HepG2 (cell line): ENCODE measurements around the gene VPS13C. TPM values are rescaled to one million over a fixed set of nuclear protein-coding genes. Genes with fewer than 3 reads are reported as not detected.
"Not testable (repeated sequence)": the region's sequence is repeated elsewhere in the genome, so short reads cannot be mapped to it uniquely, and the experiment has no call there.

Experiments
- ATAC-seq: fragments of 200-7000 bp; cut with Tn5 transposase; 3 replicates; pipeline ENCODE4 v1.9.1; 2020; ENCODE audit warnings: mild to moderate bottlenecking, moderate library complexity
- BruUV-seq: library from RNA; stranded (reverse); fragments of 400-500 nt; replicated peaks from 2 replicates; lab custom pipeline; 2021; lab: Mats Ljungman, UMichigan
- CTCF ChIA-PET: fragments of 300-600 bp; formaldehyde crosslinking; extraction: SDS; loops from one replicate; lab custom pipeline; 2021; ENCODE audit warnings: low total read pairs, inconsistent platforms, low intra/inter-chr PET ratio; lab: Yijun Ruan, JAX
- POLR2A ChIA-PET: fragments of 350-600 bp; sonication (Branson Sonifier 250); formaldehyde crosslinking; loops from one replicate; lab custom pipeline; 2020; ENCODE audit warnings: antibody characterized with exemption, inconsistent platforms; lab: Yijun Ruan, JAX
- DNase-seq: peaks from one replicate; pipeline ENCODE4 v3.0.0-alpha.2; 2015; ENCODE audit warnings: low spot score
- FAIRE-seq: peaks from 3 replicates; lab custom pipeline; 2011; peaks lifted over from hg19 to GRCh38; lab: Jason Lieb, UNC
- H2AFZ ChIP-seq: one replicate; pipeline ENCODE4 v1.6.1; 2011; ENCODE audit warnings: low read length, inconsistent platforms
- H3K27ac ChIP-seq: fragments of 300-600 bp; 3 replicates; pipeline ENCODE4 v1.8.0; 2011; ENCODE audit warnings: mixed run types, mild to moderate bottlenecking, mixed read lengths, low read length, inconsistent platforms; ENCODE audit not compliant: insufficient read depth; ENCODE audit errors: extremely low read length
- H3K27me3 ChIP-seq, 2 experiments: fragments of 200-600 bp in 1 of 2; 2 replicates in 1 of 2; 3 replicates in 1 of 2; pipeline versions ENCODE4 v1.6.0 to v1.8.0; 2011; ENCODE audit warnings: low read length in 2 of 2, mild to moderate bottlenecking in 2 of 2, moderate library complexity in 2 of 2, inconsistent platforms in 1 of 2; ENCODE audit not compliant: insufficient read depth in 2 of 2, control insufficient read depth in 1 of 2
- H3K36me3 ChIP-seq, 2 experiments: fragments of 200-600 bp in 1 of 2; replicated peaks in 1 of 2; 2 replicates in 1 of 2; 3 replicates in 1 of 2; pipeline versions ENCODE4 v1.5.1 to v1.8.0; 2011; ENCODE audit warnings: low read length in 2 of 2, inconsistent platforms in 1 of 2; ENCODE audit not compliant: insufficient read depth in 2 of 2, control insufficient read depth in 1 of 2
- H3K4me1 ChIP-seq: 2 replicates; pipeline ENCODE4 v1.5.1; 2012; ENCODE audit warnings: low read length, inconsistent platforms; ENCODE audit not compliant: insufficient read depth
- H3K4me2 ChIP-seq: 2 replicates; pipeline ENCODE4 v1.6.0; 2011; ENCODE audit warnings: low read depth, low read length, inconsistent platforms
- H3K4me3 ChIP-seq, 3 experiments: fragments of 200-600 bp in 1 of 3; sonication (generic), shearing (Covaris generic) in 1 of 3; replicated peaks in 1 of 3; 2 replicates each; pipeline ENCODE4 v1.5.1; 2011 to 2016; ENCODE audit warnings: low read length in 3 of 3, inconsistent platforms in 2 of 3, low read depth in 2 of 3, mild to moderate bottlenecking in 2 of 3, control low read depth in 1 of 3, mixed read lengths in 1 of 3; ENCODE audit not compliant: insufficient read depth in 1 of 3
- H3K79me2 ChIP-seq: one replicate; pipeline ENCODE4 v1.6.1; 2011; ENCODE audit warnings: low read length, inconsistent platforms; ENCODE audit not compliant: insufficient read depth
- H3K9ac ChIP-seq: 2 replicates; pipeline ENCODE4 v1.6.0; 2011; ENCODE audit warnings: mild to moderate bottlenecking, low read depth, low read length, inconsistent platforms; ENCODE audit not compliant: insufficient read depth
- H3K9me3 ChIP-seq: 2 replicates; pipeline ENCODE4 v1.5.1; 2012; ENCODE audit warnings: mild to moderate bottlenecking, low read length
- H4K20me1 ChIP-seq: 2 replicates; pipeline ENCODE4 v1.6.0; 2011; ENCODE audit warnings: inconsistent platforms, mild to moderate bottlenecking, low read length, moderate library complexity; ENCODE audit not compliant: insufficient read depth
- FOSL2 ChIP-seq: sonication (generic); formaldehyde crosslinking; IDR thresholded peaks from 2 replicates; pipeline ENCODE4 v1.4.0; 2020; ENCODE audit warnings: missing genetic modification reagents
- MED8 ChIP-seq: sonication (generic); formaldehyde crosslinking; IDR thresholded peaks from 2 replicates; pipeline ENCODE4 v1.8.1; 2023; ENCODE audit warnings: mild to moderate bottlenecking, missing genetic modification reagents; ENCODE audit not compliant: insufficient replicate concordance
- SMC3 ChIP-seq: IDR thresholded peaks from 2 replicates; pipeline ENCODE4 v1.6.1; 2011; ENCODE audit warnings: low read length, improper control_type of control experiment
- TARDBP ChIP-seq: sonication (generic); formaldehyde crosslinking; IDR thresholded peaks from 2 replicates; pipeline ENCODE4 v1.8.0; 2022; ENCODE audit warnings: mild to moderate bottlenecking, missing genetic modification reagents
- ZFP1 ChIP-seq: IDR thresholded peaks from 2 replicates; pipeline ENCODE4 v1.6.1; 2016
- ZNF101 ChIP-seq: sonication (generic); formaldehyde crosslinking; IDR thresholded peaks from 2 replicates; pipeline ENCODE4 v1.4.0; 2020; ENCODE audit warnings: mild to moderate bottlenecking, low read depth, missing genetic modification reagents, borderline replicate concordance
- ZNF17 ChIP-seq: sonication (generic); formaldehyde crosslinking; IDR thresholded peaks from 2 replicates; pipeline ENCODE4 v1.5.0; 2020; ENCODE audit warnings: mild to moderate bottlenecking, missing genetic modification reagents
- ZNF331 ChIP-seq: sonication (generic); formaldehyde crosslinking; IDR thresholded peaks from 2 replicates; pipeline ENCODE4 v1.4.0; 2020; ENCODE audit warnings: missing genetic modification reagents
- ZSCAN25 ChIP-seq: sonication (generic); formaldehyde crosslinking; IDR thresholded peaks from 2 replicates; pipeline ENCODE4 v1.8.0; 2022; ENCODE audit warnings: mild to moderate bottlenecking, missing genetic modification reagents
- WGBS: methylation state at CpG from one replicate; pipeline ENCODE4 v1.1.6; 2017; ENCODE audit warnings: low lambda C conversion rate; 5-methylcytosine and 5-hydroxymethylcytosine counted together
- in situ Hi-C: cut with HindIII; loops from 2 replicates; pipeline ENCODE4 v1.10.0; 2017; ENCODE audit warnings: low pct_unique_long_range_greater_than_20kb; ENCODE audit not compliant: extremely low pct_ligation_motif_present
- intact Hi-C: fragments of 100-400 bp; cut with micrococcal nuclease; formaldehyde crosslinking; loops from one replicate; pipeline ENCODE4 v1.10.0; 2022; ENCODE audit not compliant: unreplicated experiment
- polyA plus RNA-seq, 8 experiments: library from polyadenylated mRNA; depleted of rRNA in 3 of 8; stranded (reverse) in 7 of 8; unstranded in 1 of 8; fragments of >200 nt; fragmentation: Illumina TruSeq in 4 of 8; extraction: Trizol in 4 of 8; gene quantifications; 2 replicates each; pipeline versions ENCODE4 v1.2.1 to v1.2.3, GENCODE V29; 2011 to 2016; ENCODE audit warnings: low read depth in 4 of 8, missing spikeins in 1 of 8, mixed read lengths in 1 of 8; ENCODE audit not compliant: insufficient read depth in 1 of 8
- total RNA-seq, 5 experiments: library from RNA; depleted of rRNA; stranded (reverse); fragments of >200 nt; fragmentation: Illumina TruSeq; extraction: Trizol; gene quantifications; 2 replicates each; pipeline ENCODE4 v1.2.3, GENCODE V29; 2016; ENCODE audit warnings: low read depth in 1 of 5
- TF ChIP-seq, protein P1 (sequence below): sonication (generic); formaldehyde crosslinking; IDR thresholded peaks from 2 replicates; pipeline ENCODE4 v1.8.0; 2022; ENCODE audit warnings: mild to moderate bottlenecking, missing genetic modification reagents
- TF ChIP-seq, protein P2 (sequence below): sonication (generic); formaldehyde crosslinking; conservative IDR thresholded peaks from 2 replicates; pipeline ENCODE4 v1.8.1; 2023; ENCODE audit warnings: missing genetic modification reagents
- TF ChIP-seq, protein P3 (sequence below): sonication (generic); formaldehyde crosslinking; IDR thresholded peaks from 2 replicates; pipeline ENCODE4 v1.8.0; 2022; ENCODE audit warnings: mild to moderate bottlenecking, missing genetic modification reagents, moderate library complexity

Gene VPS13C
- total and polyA plus RNA-seq, 2 of the 13 experiments (the other 11 are each of a cell fraction or from before 2014, with no cell fraction given): 10.9 to 26.8 TPM

DNA sequence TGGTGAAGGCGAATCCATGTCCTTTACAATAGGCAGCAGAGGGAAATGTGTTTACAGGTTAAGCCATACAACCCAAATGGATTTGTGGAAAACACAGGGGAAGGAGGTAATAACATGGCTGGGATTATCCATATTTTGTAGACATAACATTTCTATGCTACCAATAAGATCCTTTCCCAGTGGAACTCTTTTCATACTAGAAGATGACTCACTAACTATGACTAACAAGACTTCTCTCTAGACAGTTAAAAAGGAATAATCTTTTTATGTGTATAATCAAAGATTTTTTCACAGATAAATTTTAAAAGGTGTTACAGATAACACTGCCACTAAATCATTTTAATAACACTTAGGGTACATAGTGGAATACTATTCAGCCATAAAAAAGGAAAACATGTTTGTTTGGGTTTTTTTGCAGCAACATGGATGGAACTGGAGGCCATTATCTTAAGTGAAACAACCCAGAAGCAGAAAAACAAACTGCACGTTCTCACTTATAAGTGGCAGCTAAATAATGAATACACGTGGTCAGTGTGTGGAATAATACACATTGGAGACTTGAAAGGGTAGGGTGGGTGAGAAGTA is 39.6 kb downstream of the VPS13C start (continued):
- no peak for TF ChIP-seq ZNF331 (CRISPR knock-in tag)

DNA sequence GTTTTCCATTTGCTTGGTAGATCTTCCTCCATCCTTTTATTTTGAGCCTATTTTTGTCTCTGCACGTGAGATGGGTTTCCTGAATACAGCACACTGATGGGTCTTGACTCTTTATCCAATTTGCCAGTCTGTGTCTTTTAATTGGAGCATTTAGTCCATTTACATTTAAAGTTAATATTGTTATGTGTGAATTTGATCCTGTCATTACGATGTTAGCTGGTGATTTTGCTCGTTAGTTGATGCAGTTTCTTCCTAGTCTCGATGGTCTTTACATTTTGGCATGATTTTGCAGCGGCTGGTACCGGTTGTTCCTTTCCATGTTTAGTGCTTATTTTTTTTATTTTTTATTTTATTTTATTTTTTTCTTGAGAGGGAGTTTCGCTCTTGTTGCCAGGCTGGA is 54.9 kb downstream of the VPS13C start:
- H3K4me2 ChIP-seq, DNase-seq, H3K4me3 ChIP-seq, H3K4me1 ChIP-seq, CTCF ChIA-PET, ATAC-seq, in situ Hi-C loops, H4K20me1 ChIP-seq, H3K79me2 ChIP-seq, H3K9me3 ChIP-seq, H3K9ac ChIP-seq, FAIRE-seq, POLR2A ChIA-PET, H3K27me3 ChIP-seq, H2AFZ ChIP-seq, intact Hi-C loops, BruUV-seq, H3K27ac ChIP-seq: not testable (repeated sequence)
- WGBS: 81% methylated on average over 7 of the region's 7 CpGs
- H3K36me3 ChIP-seq: peaks cover 1 to 14% of the 10 kb centered on the region in 2 experiments; a peak in 2 of 5 replicates

DNA sequence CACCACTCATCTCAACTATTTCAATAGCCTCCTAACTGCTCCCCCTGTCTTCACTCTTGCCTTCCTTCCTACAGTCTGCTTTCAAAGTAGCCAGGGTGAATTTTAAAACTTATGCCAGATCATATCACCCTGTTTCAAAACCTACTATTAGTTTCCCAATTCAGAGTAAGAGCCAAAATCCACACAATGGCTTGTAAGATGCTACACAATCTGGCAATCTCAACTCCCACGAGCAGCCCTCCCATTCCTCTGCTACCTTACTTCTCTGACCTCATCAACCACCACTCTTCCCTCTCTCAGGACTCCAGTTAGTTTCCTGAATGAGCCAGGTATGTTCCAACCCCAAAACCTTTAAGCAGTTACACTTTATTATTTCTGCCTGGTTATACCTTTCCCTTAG is 62.5 kb downstream of the VPS13C start:
- ChIA-PET POLR2A (no interaction called here), CTCF (no interaction called here)
- DNase-seq: no peak
- H4K20me1 ChIP-seq: no peaks in the 10 kb centered on the region
- no peaks in the 10 kb centered on the region for H3K9me3 ChIP-seq
- H3K27ac ChIP-seq: no peak overlapping the region
- in situ Hi-C loops: no loop called here
- no peaks in the 10 kb centered on the region for H3K79me2 ChIP-seq
- WGBS: 100% methylated on average over 1 of the region's 1 CpG
- FAIRE-seq: no peak
- H3K27me3 ChIP-seq: no peaks in the 10 kb centered on the region
- H2AFZ ChIP-seq: no peak overlapping the region
- H3K36me3 ChIP-seq: peaks cover 2 to 8% of the 10 kb centered on the region in 2 experiments; a peak in 1 of 5 replicates
- H3K4me2 ChIP-seq: no peak overlapping the region
- no TSS peak for BruUV-seq
- intact Hi-C loops: no loop called here
- no peak for TF ChIP-seq TARDBP (CRISPR knock-in tag)
- TF ChIP-seq, protein P1, sequence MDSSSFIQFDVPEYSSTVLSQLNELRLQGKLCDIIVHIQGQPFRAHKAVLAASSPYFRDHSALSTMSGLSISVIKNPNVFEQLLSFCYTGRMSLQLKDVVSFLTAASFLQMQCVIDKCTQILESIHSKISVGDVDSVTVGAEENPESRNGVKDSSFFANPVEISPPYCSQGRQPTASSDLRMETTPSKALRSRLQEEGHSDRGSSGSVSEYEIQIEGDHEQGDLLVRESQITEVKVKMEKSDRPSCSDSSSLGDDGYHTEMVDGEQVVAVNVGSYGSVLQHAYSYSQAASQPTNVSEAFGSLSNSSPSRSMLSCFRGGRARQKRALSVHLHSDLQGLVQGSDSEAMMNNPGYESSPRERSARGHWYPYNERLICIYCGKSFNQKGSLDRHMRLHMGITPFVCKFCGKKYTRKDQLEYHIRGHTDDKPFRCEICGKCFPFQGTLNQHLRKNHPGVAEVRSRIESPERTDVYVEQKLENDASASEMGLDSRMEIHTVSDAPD (CRISPR knock-in tag): no peak
- TF ChIP-seq ZNF101 (CRISPR knock-in tag): no peak
- no peak for TF ChIP-seq ZNF17 (CRISPR knock-in tag)
- TF ChIP-seq MED8 (CRISPR knock-in tag): no peak
- no peak for TF ChIP-seq SMC3
- TF ChIP-seq, protein P2, sequence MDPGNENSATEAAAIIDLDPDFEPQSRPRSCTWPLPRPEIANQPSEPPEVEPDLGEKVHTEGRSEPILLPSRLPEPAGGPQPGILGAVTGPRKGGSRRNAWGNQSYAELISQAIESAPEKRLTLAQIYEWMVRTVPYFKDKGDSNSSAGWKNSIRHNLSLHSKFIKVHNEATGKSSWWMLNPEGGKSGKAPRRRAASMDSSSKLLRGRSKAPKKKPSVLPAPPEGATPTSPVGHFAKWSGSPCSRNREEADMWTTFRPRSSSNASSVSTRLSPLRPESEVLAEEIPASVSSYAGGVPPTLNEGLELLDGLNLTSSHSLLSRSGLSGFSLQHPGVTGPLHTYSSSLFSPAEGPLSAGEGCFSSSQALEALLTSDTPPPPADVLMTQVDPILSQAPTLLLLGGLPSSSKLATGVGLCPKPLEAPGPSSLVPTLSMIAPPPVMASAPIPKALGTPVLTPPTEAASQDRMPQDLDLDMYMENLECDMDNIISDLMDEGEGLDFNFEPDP (CRISPR knock-in tag): no peak
- TF ChIP-seq ZFP1: no peak
- TF ChIP-seq FOSL2 (CRISPR knock-in tag): no peak
- no peak for TF ChIP-seq ZSCAN25 (CRISPR knock-in tag)
- TF ChIP-seq, protein P3, sequence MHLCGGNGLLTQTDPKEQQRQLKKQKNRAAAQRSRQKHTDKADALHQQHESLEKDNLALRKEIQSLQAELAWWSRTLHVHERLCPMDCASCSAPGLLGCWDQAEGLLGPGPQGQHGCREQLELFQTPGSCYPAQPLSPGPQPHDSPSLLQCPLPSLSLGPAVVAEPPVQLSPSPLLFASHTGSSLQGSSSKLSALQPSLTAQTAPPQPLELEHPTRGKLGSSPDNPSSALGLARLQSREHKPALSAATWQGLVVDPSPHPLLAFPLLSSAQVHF (CRISPR knock-in tag): no peak
- no peak overlapping the region for H3K9ac ChIP-seq
- no peak for ATAC-seq
- H3K4me3 ChIP-seq: no peak overlapping the region
- H3K4me1 ChIP-seq: no peaks in the 10 kb centered on the region
